HFF-Myc (cell line): ENCODE measurements around the gene HMG20A.

Experiments
- DNase-seq: peaks from one replicate; pipeline ENCODE4 v3.0.0-alpha.2; 2011; ENCODE audit warnings: low read depth; ENCODE audit errors: extremely low read depth
- H3K4me3 ChIP-seq: replicated peaks from 2 replicates; pipeline ENCODE4 v1.5.1; 2011; ENCODE audit warnings: low read depth, mild to moderate bottlenecking, control low read depth, low read length
- CTCF ChIP-seq: IDR thresholded peaks from 2 replicates; pipeline ENCODE4 v1.5.1; 2012; ENCODE audit warnings: mild to moderate bottlenecking, low read depth, low read length, control low read depth; ENCODE audit errors: missing control alignments

HMG20A gene

GRCh38 chr15:77413699-77414349, 6.9 kb upstream of the HMG20A start:
- H3K4me3 ChIP-seq, result no peak overlapping the region
- no peak for TF ChIP-seq CTCF
- DNase-seq, result no peak

GRCh38 chr15:77414789-77415442, 5.8 kb upstream of the HMG20A start:
- no peak for DNase-seq

GRCh38 chr15:77415450-77416147, 5.1 kb upstream of the HMG20A start:
- DNase-seq, result no peak
- no peak overlapping the region for H3K4me3 ChIP-seq
- TF ChIP-seq CTCF, result no peak

More at GRCh38 chr15:77414789-77415442, 5.8 kb upstream of the HMG20A start:
- H3K4me3 ChIP-seq, result no peak overlapping the region
- no peak for TF ChIP-seq CTCF

GRCh38 chr15:77416148-77416455, 4.6 kb upstream of the HMG20A start:
- no peak for TF ChIP-seq CTCF
- no peak for DNase-seq
- no peak overlapping the region for H3K4me3 ChIP-seq

- H3K4me3 ChIP-seq, result no peak overlapping the region
- no peak for DNase-seq
- no peak for TF ChIP-seq CTCF
These were observed 3.7 kb upstream of the HMG20A start for GRCh38 chr15:77416954-77417353.

- peak overlapping the region; percentile 71; the same call in 1 of the 2 replicates for H3K4me3 ChIP-seq
- TF ChIP-seq CTCF, result no peak
- DNase-seq, result no peak
These were observed 3.1 kb upstream of the HMG20A start for GRCh38 chr15:77417602-77418001.
